ENCODE results near the gene GPR176.
"Not testable (repeated sequence)": the region's sequence is repeated elsewhere in the genome, so short reads cannot be mapped to it uniquely, and the experiment has no call there.

Gene GPR176

GRCh38 chr15:39830166-39830565 lies 89.9 kb downstream of the GPR176 start:
- peaks cover 25% of the 10 kb centered on the region for H3K27me3 Mint-ChIP-seq
- no peak overlapping the region for H3K4me3 Mint-ChIP-seq
- H3K27ac Mint-ChIP-seq, result no peak overlapping the region
- no peaks in the 10 kb centered on the region for H3K36me3 Mint-ChIP-seq
- no peaks in the 10 kb centered on the region for H3K9me3 Mint-ChIP-seq
- H3K4me1 Mint-ChIP-seq, result no peaks in the 10 kb centered on the region

DNA sequence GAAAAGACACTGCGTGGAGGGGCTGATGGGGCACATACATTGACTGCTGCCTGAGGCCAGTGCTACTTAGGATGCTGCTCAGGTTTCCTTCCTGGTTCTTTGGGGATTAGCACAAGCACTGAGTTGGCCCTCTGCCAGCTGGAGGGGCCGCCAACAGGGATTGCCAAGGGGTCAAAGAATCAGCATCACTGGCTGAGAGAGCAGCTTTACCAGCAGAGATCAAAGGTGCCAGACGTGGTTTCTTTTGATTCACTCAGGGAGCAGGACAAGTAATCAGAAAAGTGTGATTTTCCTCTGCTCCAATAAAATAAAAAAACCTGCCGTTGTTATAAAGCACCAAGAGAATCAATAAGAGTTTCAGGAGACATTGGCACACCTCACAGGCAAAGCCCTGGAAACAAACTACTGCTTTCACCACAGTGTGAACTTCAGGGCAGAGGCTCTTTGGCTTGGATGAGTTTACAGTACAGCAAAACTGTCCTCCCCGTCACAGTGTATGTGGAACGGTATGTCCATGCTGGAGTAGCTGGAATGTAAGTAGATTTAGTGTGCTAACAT lies 91.6 kb downstream of the GPR176 start:
- Mint-ChIP-seq H3K9me3 (no peaks in the 10 kb centered on the region), H3K4me3 (no peak overlapping the region), H3K27ac (no peak overlapping the region), H3K4me1 (no peaks in the 10 kb centered on the region), H3K36me3 (no peaks in the 10 kb centered on the region), H3K27me3 (peaks cover 20% of the 10 kb centered on the region)

GRCh38 chr15:39826975-39827374 lies 93.1 kb downstream of the GPR176 start:
- no peak overlapping the region for H3K27ac Mint-ChIP-seq
- H3K4me1 Mint-ChIP-seq, result no peaks in the 10 kb centered on the region
- peaks cover 16% of the 10 kb centered on the region for H3K27me3 Mint-ChIP-seq
- no peaks in the 10 kb centered on the region for H3K9me3 Mint-ChIP-seq
- no peak overlapping the region for H3K4me3 Mint-ChIP-seq
- no peaks in the 10 kb centered on the region for H3K36me3 Mint-ChIP-seq

GRCh38 chr15:39823634-39824033 lies 96.4 kb downstream of the GPR176 start:
- no peaks in the 10 kb centered on the region for H3K9me3 Mint-ChIP-seq
- H3K4me3 Mint-ChIP-seq, result no peak overlapping the region
- H3K4me1 Mint-ChIP-seq, result no peaks in the 10 kb centered on the region
- peaks cover 10% of the 10 kb centered on the region for H3K27me3 Mint-ChIP-seq
- no peak overlapping the region for H3K27ac Mint-ChIP-seq
- no peaks in the 10 kb centered on the region for H3K36me3 Mint-ChIP-seq

GRCh38 chr15:39820050-39820602 lies 99.9 kb downstream of the GPR176 start:
- Mint-ChIP-seq H3K4me1 (no peaks in the 10 kb centered on the region), H3K36me3 (no peaks in the 10 kb centered on the region), H3K27ac (no peak overlapping the region), H3K9me3 (no peaks in the 10 kb centered on the region), H3K27me3 (no peaks in the 10 kb centered on the region), H3K4me3 (no peak overlapping the region)

DNA sequence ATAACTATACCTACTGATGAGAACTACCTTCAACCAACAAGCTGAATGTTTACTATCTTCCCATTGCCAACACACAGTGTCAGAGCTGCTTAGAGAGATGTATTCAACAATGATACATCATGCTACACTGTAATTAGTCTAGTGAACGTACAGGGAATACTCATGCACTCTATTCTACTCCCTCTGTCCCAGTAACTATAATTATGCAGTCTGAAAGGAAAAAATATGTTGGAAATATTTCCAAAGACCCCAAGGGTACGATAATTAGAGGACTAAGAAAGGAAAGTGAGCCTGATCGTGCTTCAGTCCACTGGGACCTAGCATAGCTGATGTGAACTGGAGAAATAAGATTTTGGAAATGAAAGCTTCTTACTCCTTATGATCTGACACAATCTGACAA lies 100.5 kb downstream of the GPR176 start:
- Mint-ChIP-seq H3K36me3 (no peaks in the 10 kb centered on the region), H3K4me3 (no peak overlapping the region), H3K27ac (no peak overlapping the region), H3K9me3 (no peaks in the 10 kb centered on the region), H3K27me3 (no peaks in the 10 kb centered on the region), H3K4me1 (no peaks in the 10 kb centered on the region)

GRCh38 chr15:39817892-39818291 lies 102.2 kb downstream of the GPR176 start:
- Mint-ChIP-seq H3K27me3 (no peaks in the 10 kb centered on the region), H3K27ac (no peak overlapping the region), H3K4me3 (no peak overlapping the region), H3K36me3 (no peaks in the 10 kb centered on the region), H3K9me3 (no peaks in the 10 kb centered on the region), H3K4me1 (no peaks in the 10 kb centered on the region)

DNA sequence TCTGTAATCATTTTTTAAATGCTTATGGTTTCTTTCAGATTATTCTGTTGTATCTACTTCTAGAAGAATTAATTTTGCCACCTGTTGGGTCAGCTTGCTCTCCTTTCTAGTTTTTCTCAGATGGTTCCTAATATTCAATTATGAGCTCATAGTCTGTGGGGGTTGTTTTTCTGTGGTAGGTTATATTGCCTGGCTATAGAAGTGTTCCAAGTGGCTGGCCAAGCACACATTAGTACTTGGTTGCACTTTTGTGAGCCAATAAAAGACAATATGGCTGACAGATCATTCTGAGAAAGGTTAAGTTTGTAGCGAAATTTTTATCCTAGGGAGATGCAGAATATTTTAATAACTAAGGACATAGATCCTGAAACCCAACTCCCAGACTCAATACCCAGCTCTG lies 105.6 kb downstream of the GPR176 start:
- no peak overlapping the region for H3K27ac Mint-ChIP-seq
- H3K36me3 Mint-ChIP-seq, result no peaks in the 10 kb centered on the region
- no peaks in the 10 kb centered on the region for H3K4me1 Mint-ChIP-seq
- no peaks in the 10 kb centered on the region for H3K9me3 Mint-ChIP-seq
- no peaks in the 10 kb centered on the region for H3K27me3 Mint-ChIP-seq
- H3K4me3 Mint-ChIP-seq, result no peak overlapping the region

DNA sequence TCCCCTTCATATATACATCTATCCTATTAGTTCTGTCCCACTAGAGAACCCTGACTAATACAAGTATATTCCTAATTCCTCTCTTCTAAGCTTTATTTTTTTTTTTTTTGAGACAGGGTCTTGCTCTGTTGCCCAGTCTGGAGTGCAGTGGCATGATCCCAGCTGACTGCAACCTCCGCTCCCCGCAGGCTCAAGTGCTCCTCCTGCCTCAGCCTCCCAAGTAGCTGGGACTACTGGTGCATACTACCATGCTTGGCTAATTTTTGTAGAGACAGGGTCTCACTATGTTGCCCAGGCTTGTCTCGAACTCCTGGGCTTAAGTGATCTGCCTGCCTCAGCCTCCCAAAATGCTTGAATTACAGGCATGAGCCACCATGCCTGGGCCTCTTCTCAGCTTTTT lies 107.4 kb downstream of the GPR176 start:
- not testable (repeated sequence) for H3K27ac Mint-ChIP-seq, H3K4me3 Mint-ChIP-seq, H3K27me3 Mint-ChIP-seq, H3K9me3 Mint-ChIP-seq, H3K36me3 Mint-ChIP-seq, H3K4me1 Mint-ChIP-seq

DNA sequence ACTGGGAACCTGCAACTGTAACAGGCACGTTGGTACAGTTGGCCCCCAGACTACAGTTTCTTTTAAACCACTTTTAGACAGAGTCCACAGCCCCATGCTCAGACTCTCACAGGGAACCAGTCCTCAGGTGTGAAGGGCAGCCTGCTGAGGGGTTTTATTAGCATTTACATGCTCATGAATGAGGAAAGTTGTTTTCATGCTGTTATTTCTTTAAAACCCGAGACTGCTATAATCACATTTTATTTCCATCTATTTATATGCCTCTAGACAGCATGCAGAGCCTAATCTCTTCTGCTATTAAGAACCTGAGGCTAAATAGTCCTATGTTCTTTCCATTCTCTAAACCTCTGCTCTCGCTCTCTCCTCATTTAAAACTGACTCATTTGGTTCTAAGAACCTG lies 111.2 kb downstream of the GPR176 start:
- no peaks in the 10 kb centered on the region for H3K9me3 Mint-ChIP-seq
- H3K36me3 Mint-ChIP-seq, result no peaks in the 10 kb centered on the region
- H3K27ac Mint-ChIP-seq, result no peak overlapping the region
- no peaks in the 10 kb centered on the region for H3K4me1 Mint-ChIP-seq
- H3K27me3 Mint-ChIP-seq, result peaks cover 5% of the 10 kb centered on the region
- H3K4me3 Mint-ChIP-seq, result no peak overlapping the region

- Mint-ChIP-seq H3K27me3 (peaks cover 5% of the 10 kb centered on the region), H3K27ac (no peak overlapping the region), H3K36me3 (no peaks in the 10 kb centered on the region), H3K4me1 (no peaks in the 10 kb centered on the region), H3K4me3 (no peak overlapping the region), H3K9me3 (no peaks in the 10 kb centered on the region)
These were observed 112.3 kb downstream of the GPR176 start for GRCh38 chr15:39807791-39808190.

DNA sequence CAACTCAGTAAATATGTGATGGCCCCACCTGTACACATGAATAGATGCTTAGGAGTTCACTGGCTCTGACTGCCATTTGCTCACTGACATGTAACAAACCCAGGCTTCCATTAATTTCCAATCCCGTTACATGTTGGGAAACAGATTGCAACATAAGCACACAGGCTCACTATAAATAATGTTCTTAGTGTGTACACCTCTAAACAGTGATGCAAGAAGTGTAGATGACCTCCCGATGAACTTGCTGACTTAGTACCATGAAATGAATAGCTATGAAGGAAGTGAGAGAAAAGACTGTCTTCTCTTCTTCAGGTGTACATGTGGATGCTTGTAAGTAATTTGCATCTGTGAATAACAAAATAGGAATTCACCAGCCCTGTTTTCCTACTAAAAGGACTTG lies 116.0 kb downstream of the GPR176 start:
- Mint-ChIP-seq H3K4me1 (no peaks in the 10 kb centered on the region), H3K4me3 (no peak overlapping the region), H3K27me3 (peaks cover 9% of the 10 kb centered on the region), H3K36me3 (no peaks in the 10 kb centered on the region), H3K9me3 (no peaks in the 10 kb centered on the region), H3K27ac (no peak overlapping the region)

GRCh38 chr15:39803016-39803415 lies 117.0 kb downstream of the GPR176 start:
- Mint-ChIP-seq H3K27ac (no peak overlapping the region), H3K27me3 (peaks cover 7% of the 10 kb centered on the region), H3K9me3 (no peaks in the 10 kb centered on the region), H3K36me3 (no peaks in the 10 kb centered on the region), H3K4me3 (no peak overlapping the region), H3K4me1 (no peaks in the 10 kb centered on the region)

- Mint-ChIP-seq H3K27ac (no peak overlapping the region), H3K36me3 (no peaks in the 10 kb centered on the region), H3K9me3 (no peaks in the 10 kb centered on the region), H3K4me3 (no peak overlapping the region), H3K27me3 (peaks cover 12% of the 10 kb centered on the region), H3K4me1 (no peaks in the 10 kb centered on the region)
These were observed 118.3 kb downstream of the GPR176 start for GRCh38 chr15:39801641-39802309.

DNA sequence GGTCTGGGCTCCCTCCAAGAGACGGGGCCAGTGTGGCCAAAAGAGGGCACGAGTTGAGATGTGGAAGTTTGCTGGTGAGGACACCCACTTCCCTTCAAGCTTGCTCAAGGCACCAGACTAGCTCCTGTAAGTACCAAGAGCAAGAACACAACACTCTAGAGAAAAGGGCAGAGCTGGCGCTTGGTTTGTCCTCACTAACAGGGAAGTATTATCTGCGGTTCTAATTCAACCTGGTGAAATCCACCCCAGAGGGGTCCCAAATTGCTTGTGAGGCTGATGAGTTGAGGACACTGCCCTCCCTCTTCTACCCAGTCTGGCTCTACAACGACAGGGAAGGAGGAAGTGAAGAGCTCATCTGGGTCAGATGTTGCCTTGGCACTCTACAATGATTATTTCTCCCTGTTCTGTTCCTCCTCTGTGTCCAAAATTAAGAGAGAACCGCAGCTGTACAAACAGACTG lies 120.5 kb downstream of the GPR176 start:
- H3K36me3 Mint-ChIP-seq, result no peaks in the 10 kb centered on the region
- H3K4me3 Mint-ChIP-seq, result no peak overlapping the region
- H3K9me3 Mint-ChIP-seq, result no peaks in the 10 kb centered on the region
- H3K27me3 Mint-ChIP-seq, result peaks cover 19% of the 10 kb centered on the region
- no peak overlapping the region for H3K27ac Mint-ChIP-seq
- H3K4me1 Mint-ChIP-seq, result no peaks in the 10 kb centered on the region

- no peaks in the 10 kb centered on the region for H3K4me1 Mint-ChIP-seq
- H3K4me3 Mint-ChIP-seq, result no peak overlapping the region
- no peaks in the 10 kb centered on the region for H3K9me3 Mint-ChIP-seq
- peaks cover 21% of the 10 kb centered on the region for H3K27me3 Mint-ChIP-seq
- no peak overlapping the region for H3K27ac Mint-ChIP-seq
- no peaks in the 10 kb centered on the region for H3K36me3 Mint-ChIP-seq
These were observed 121.7 kb downstream of the GPR176 start for GRCh38 chr15:39798382-39798781.

- Mint-ChIP-seq H3K36me3 (no peaks in the 10 kb centered on the region), H3K9me3 (no peaks in the 10 kb centered on the region), H3K4me3 (no peak overlapping the region), H3K27me3 (peaks cover 21% of the 10 kb centered on the region), H3K4me1 (no peaks in the 10 kb centered on the region), H3K27ac (no peak overlapping the region)
These were observed 122.7 kb downstream of the GPR176 start for GRCh38 chr15:39797407-39797806.
